Fibroblast of lung (primary cell): ENCODE measurements around the gene GNL2. TPM values are rescaled to one million over a fixed set of nuclear protein-coding genes. Genes with fewer than 3 reads are reported as not detected.

ENCODE experiments used
- DNase-seq, 2 donors: peaks; one replicate each; pipeline versions ENCODE4 v3.0.0 to v3.0.0-alpha.2; 2010; ENCODE audit warnings: low read depth in 2 of 2
- H2AFZ ChIP-seq: 2 replicates; pipeline ENCODE4 v1.5.1; 2012; ENCODE audit warnings: low read length, control low read depth, inconsistent platforms
- H3K27ac ChIP-seq: 2 replicates; pipeline ENCODE4 v1.5.1; 2011; ENCODE audit warnings: low read length, control low read depth; ENCODE audit not compliant: insufficient read depth
- H3K27me3 ChIP-seq: 2 replicates; pipeline ENCODE4 v1.5.1; 2011; ENCODE audit warnings: mild to moderate bottlenecking, low read length; ENCODE audit not compliant: control insufficient read depth, insufficient read depth
- H3K36me3 ChIP-seq: 2 replicates; pipeline ENCODE4 v1.5.1; 2011; ENCODE audit warnings: low read length; ENCODE audit not compliant: control insufficient read depth, insufficient read depth
- H3K4me1 ChIP-seq: 2 replicates; pipeline ENCODE4 v1.5.1; 2011; ENCODE audit warnings: low read length; ENCODE audit not compliant: control insufficient read depth, insufficient read depth; ENCODE audit errors: extremely low read depth
- H3K4me2 ChIP-seq: 2 replicates; pipeline ENCODE4 v1.5.1; 2011; ENCODE audit warnings: low read length, control low read depth; ENCODE audit not compliant: insufficient read depth; ENCODE audit errors: extremely low read depth
- H3K4me3 ChIP-seq, 4 experiments: fragments of 200-600 bp in 1 of 4; sonication (generic) in 1 of 4; replicated peaks in 1 of 4; 2 replicates each; pipeline ENCODE4 v1.5.1; 2011 to 2016; ENCODE audit warnings: low read length in 4 of 4, low read depth in 3 of 4, mild to moderate bottlenecking in 3 of 4, control low read depth in 2 of 4, inconsistent platforms in 1 of 4, mixed read lengths in 1 of 4; ENCODE audit not compliant: insufficient read depth in 1 of 4; ENCODE audit errors: control extremely low read depth in 1 of 4
- H3K79me2 ChIP-seq: 2 replicates; pipeline ENCODE4 v1.5.1; 2012; ENCODE audit warnings: mild to moderate bottlenecking, low read length, inconsistent platforms; ENCODE audit not compliant: control insufficient read depth, insufficient read depth
- H3K9ac ChIP-seq: 2 replicates; pipeline ENCODE4 v1.5.1; 2011; ENCODE audit warnings: mild to moderate bottlenecking, low read length, control low read depth; ENCODE audit not compliant: insufficient read depth
- H3K9me3 ChIP-seq: 2 replicates; pipeline ENCODE4 v1.5.1; 2012; ENCODE audit warnings: low read depth, low read length; ENCODE audit not compliant: control insufficient read depth, insufficient read depth
- H4K20me1 ChIP-seq: 2 replicates; pipeline ENCODE4 v1.5.1; 2011; ENCODE audit warnings: low read length; ENCODE audit not compliant: control insufficient read depth, insufficient read depth; ENCODE audit errors: extremely low read depth
- EZH2 ChIP-seq: IDR thresholded peaks from 2 replicates; pipeline ENCODE4 v1.5.1; 2012; ENCODE audit warnings: low read length, control low read depth, mild to moderate bottlenecking; ENCODE audit errors: missing control alignments
- polyA plus RNA-seq, 2 donors: library from polyadenylated mRNA; depleted of rRNA in 1 of 2; stranded (reverse) in 1 of 2; unstranded in 1 of 2; fragments of >200 nt; gene quantifications; 2 replicates each; pipeline ENCODE4 v1.2.1, GENCODE V29; 2011 to 2012; ENCODE audit warnings: missing spikeins in 1 of 2
- total RNA-seq: library from RNA; depleted of rRNA; stranded (reverse); fragments of >200 nt; gene quantifications from 2 replicates; pipeline ENCODE4 v1.2.1, GENCODE V29; 2014
- TF ChIP-seq, protein P1 (sequence below), 2 donors: IDR thresholded peaks in 1 of 2; conservative IDR thresholded peaks in 1 of 2; 1 replicate in 1 of 2; 2 replicates in 1 of 2; pipeline ENCODE4 v1.5.1; 2011 to 2012; ENCODE audit warnings: low read length in 2 of 2, control low read depth in 1 of 2, inconsistent platforms in 1 of 2, low read depth in 1 of 2, mild to moderate bottlenecking in 1 of 2

Gene GNL2
- total and polyA plus RNA-seq, 2 donors (not counting 1 experiment from before 2014, with no cell fraction given) = 50.0 to 73.3 TPM

GRCh38 chr1:37559080-37559479, 36.7 kb downstream of the GNL2 start:
- no peak for DNase-seq
- no peak overlapping the region for H3K4me3 ChIP-seq
- H3K27me3 ChIP-seq = no peaks in the 10 kb centered on the region

DNA sequence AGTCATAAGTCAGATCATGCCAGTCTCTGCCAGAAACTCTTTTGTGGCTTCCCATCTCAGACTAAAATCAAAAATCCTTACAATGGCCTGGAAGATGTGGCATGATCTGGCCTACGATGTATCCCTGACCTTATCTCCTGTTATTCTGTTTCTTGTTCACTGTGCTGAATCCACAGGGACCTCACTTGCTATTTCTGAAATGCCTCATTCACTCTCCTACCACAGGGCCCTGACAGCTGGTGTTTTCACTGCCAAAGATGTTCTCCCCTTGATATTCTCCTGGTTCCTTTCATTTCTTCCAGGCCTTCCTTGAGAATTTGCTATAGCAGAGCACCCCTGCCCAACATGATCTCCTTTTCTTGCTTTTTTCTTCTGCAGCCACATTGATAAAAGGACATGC, 37.3 kb downstream of the GNL2 start:
- peaks cover 5% of the 10 kb centered on the region for H3K36me3 ChIP-seq
- H3K27ac ChIP-seq = no peak overlapping the region
- TF ChIP-seq, protein P1, sequence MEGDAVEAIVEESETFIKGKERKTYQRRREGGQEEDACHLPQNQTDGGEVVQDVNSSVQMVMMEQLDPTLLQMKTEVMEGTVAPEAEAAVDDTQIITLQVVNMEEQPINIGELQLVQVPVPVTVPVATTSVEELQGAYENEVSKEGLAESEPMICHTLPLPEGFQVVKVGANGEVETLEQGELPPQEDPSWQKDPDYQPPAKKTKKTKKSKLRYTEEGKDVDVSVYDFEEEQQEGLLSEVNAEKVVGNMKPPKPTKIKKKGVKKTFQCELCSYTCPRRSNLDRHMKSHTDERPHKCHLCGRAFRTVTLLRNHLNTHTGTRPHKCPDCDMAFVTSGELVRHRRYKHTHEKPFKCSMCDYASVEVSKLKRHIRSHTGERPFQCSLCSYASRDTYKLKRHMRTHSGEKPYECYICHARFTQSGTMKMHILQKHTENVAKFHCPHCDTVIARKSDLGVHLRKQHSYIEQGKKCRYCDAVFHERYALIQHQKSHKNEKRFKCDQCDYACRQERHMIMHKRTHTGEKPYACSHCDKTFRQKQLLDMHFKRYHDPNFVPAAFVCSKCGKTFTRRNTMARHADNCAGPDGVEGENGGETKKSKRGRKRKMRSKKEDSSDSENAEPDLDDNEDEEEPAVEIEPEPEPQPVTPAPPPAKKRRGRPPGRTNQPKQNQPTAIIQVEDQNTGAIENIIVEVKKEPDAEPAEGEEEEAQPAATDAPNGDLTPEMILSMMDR (conservative IDR thresholded peaks at IDR 0.05 in 1 of 2, IDR thresholded peaks at IDR 0.05 in 1 of 2; ENCODE audit: low read depth in 1 of 2, low read length in 2 of 2) = no peak
- no peak for TF ChIP-seq EZH2
- DNase-seq = no peak
- no peak overlapping the region for H3K9ac ChIP-seq
- no peak overlapping the region for H3K4me3 ChIP-seq
- H3K79me2 ChIP-seq = peaks cover 7% of the 10 kb centered on the region
- H3K27me3 ChIP-seq = no peaks in the 10 kb centered on the region
- no peak overlapping the region for H2AFZ ChIP-seq
- H3K9me3 ChIP-seq = no peaks in the 10 kb centered on the region
- H3K4me2 ChIP-seq = no peak overlapping the region
- peaks cover 9% of the 10 kb centered on the region for H3K4me1 ChIP-seq
- no peaks in the 10 kb centered on the region for H4K20me1 ChIP-seq

More at GRCh38 chr1:37559080-37559479, 36.7 kb downstream of the GNL2 start:
- peaks cover 5% of the 10 kb centered on the region for H3K36me3 ChIP-seq
- no peak overlapping the region for H2AFZ ChIP-seq
- no peaks in the 10 kb centered on the region for H3K9me3 ChIP-seq
- H3K4me2 ChIP-seq = no peak overlapping the region
- H3K4me1 ChIP-seq = peaks cover 9% of the 10 kb centered on the region
- H4K20me1 ChIP-seq = no peaks in the 10 kb centered on the region
- no peak for TF ChIP-seq EZH2
- TF ChIP-seq, protein P1 (conservative IDR thresholded peaks at IDR 0.05 in 1 of 2, IDR thresholded peaks at IDR 0.05 in 1 of 2; ENCODE audit: low read depth in 1 of 2, low read length in 2 of 2) = no peak
- no peaks in the 10 kb centered on the region for H3K79me2 ChIP-seq
- no peak overlapping the region for H3K9ac ChIP-seq
- H3K27ac ChIP-seq = no peak overlapping the region

DNA sequence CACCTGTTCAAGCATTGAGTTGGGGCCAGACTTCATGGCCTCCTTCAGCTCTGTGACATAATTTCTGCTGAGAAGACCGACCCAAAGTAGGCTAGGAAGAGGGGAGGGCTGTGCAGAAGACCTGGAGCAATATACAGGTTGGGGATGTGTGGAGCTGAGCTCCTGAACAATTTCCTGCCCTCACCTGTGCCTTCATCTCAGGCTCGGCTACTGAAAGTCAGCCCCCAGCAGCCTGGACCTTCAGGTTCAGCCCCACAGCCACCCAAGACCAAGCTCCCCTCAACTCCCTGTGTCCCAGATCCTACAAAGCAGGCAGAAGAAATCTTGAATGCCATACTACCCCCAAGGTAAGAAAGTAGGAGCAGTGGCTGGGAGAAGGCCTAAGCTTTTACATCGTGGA, 38.3 kb downstream of the GNL2 start:
- TF ChIP-seq EZH2 = no peak
- TF ChIP-seq, protein P1 (conservative IDR thresholded peaks at IDR 0.05 in 1 of 2, IDR thresholded peaks at IDR 0.05 in 1 of 2; ENCODE audit: low read depth in 1 of 2, low read length in 2 of 2) = no peak
- Histone ChIP-seq H3K36me3 (peaks cover 5% of the 10 kb centered on the region), H2AFZ (peak overlapping the region; percentile 59), H3K27ac (peak overlapping the region; percentile 62), H3K4me2 (peak overlapping the region; percentile 84), H3K4me3 (peak overlapping the region; percentile 22 to 81 (median 46)), H3K4me1 (peaks cover 17% of the 10 kb centered on the region), H3K9ac (no peak overlapping the region), H3K9me3 (no peaks in the 10 kb centered on the region), H3K27me3 (no peaks in the 10 kb centered on the region), H4K20me1 (no peaks in the 10 kb centered on the region), H3K79me2 (peaks cover 17% of the 10 kb centered on the region)
- DNase-seq = no peak
